ENCODE measurements around the gene ARHGAP31. TPM values are rescaled to one million over a fixed set of nuclear protein-coding genes. Genes with fewer than 3 reads are reported as not detected.
"Not testable (repeated sequence)": the region's sequence is repeated elsewhere in the genome, so short reads cannot be mapped to it uniquely, and the experiment has no call there.

The ARHGAP31 gene
- total RNA-seq, 4 donors from 2014 or later: 21.8 to 48.7 (median 22.9) TPM

DNA sequence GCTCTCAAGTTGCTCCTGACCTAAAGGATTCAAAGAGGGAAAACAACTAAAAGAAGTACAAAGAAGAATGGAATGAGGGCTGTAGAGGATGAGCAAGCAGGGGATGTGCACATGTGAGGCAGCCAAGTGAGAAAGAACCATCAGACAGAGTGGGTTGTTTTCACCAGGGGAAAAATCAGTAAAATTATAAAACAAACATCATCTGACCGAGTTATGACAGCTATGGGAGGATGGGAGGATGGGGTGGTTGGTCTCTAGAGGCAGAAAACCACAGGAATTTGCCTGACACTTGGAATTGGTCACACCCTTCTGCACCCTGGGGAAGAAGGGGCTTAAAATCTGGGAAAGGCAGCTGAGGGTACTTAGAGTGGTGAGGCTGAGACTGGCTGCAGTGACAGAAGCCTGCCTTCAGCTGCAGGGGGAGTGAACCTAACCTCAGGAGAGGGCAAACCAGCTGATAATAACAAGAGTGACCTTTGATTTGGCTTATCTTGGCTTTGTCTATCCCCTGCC is 10.1 kb downstream of the ARHGAP31 start:
- no peak for DNase-seq (ENCODE audit: low spot score in 2 of 2)
- TF ChIP-seq POLR2A (IDR thresholded peaks at IDR 0.05): no peak
- TF ChIP-seq, protein P1, sequence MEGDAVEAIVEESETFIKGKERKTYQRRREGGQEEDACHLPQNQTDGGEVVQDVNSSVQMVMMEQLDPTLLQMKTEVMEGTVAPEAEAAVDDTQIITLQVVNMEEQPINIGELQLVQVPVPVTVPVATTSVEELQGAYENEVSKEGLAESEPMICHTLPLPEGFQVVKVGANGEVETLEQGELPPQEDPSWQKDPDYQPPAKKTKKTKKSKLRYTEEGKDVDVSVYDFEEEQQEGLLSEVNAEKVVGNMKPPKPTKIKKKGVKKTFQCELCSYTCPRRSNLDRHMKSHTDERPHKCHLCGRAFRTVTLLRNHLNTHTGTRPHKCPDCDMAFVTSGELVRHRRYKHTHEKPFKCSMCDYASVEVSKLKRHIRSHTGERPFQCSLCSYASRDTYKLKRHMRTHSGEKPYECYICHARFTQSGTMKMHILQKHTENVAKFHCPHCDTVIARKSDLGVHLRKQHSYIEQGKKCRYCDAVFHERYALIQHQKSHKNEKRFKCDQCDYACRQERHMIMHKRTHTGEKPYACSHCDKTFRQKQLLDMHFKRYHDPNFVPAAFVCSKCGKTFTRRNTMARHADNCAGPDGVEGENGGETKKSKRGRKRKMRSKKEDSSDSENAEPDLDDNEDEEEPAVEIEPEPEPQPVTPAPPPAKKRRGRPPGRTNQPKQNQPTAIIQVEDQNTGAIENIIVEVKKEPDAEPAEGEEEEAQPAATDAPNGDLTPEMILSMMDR (IDR thresholded peaks at IDR 0.05): no peak
- H3K4me3 ChIP-seq (ENCODE audit: low read depth, poor library complexity, severe bottlenecking): no peak overlapping the region
- intact Hi-C loops (cut with DNase I; ENCODE audit: low total_unique reads): no loop called here
- WGBS, 2 donors: 47 to 57% methylated on average over 1 of the region's 1 CpG

DNA sequence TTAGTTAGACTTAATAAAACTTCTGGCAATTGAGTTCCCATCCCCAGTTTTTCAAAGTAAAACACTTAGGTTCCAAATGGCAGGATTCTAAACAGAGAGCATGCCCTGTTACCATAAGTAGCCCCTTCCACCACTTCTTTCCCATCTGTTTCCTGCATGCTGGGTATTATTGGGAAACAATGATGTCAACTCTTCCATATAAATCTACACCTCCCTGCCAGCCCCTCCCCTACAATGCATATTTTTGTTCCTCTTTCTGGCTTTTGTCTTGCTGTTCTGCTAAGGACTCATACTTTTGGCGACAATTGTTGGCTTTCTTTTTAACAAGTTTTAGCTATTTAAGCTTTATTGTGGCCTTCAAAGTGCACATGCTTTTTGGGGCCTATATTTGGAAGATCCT is 11.1 kb downstream of the ARHGAP31 start:
- WGBS, 2 donors: 51 to 70% methylated on average over 1 of the region's 1 CpG
- no peak for DNase-seq (ENCODE audit: low spot score in 2 of 2)
- no peak for TF ChIP-seq POLR2A (IDR thresholded peaks at IDR 0.05)
- TF ChIP-seq, protein P1 (IDR thresholded peaks at IDR 0.05): no peak
- intact Hi-C loops (cut with DNase I; ENCODE audit: low total_unique reads): no loop called here
- H3K4me3 ChIP-seq (ENCODE audit: low read depth, poor library complexity, severe bottlenecking): no peak overlapping the region

DNA sequence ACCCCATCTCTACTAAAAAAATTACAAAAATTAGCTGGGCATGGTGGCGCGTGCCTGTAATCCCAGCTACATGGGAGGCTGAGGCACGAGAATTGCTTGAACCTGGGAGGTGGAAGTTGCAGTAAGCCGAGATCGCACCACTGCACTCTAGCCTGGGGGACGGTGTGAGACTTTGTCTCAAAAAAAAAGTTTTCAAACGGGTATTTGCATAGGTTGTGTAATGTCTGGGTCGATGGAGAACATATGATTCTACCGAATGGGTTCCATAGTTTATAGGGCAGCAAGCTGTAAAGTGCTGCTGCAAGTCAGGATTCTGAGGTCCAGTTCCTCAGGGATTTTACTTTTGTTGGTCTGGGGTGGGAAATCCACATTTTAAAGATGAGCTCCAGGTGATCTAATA is 12.2 kb downstream of the ARHGAP31 start:
- H3K4me3 ChIP-seq (ENCODE audit: low read depth, poor library complexity, severe bottlenecking); DNase-seq (ENCODE audit: low spot score in 2 of 2); intact Hi-C loops (cut with DNase I; ENCODE audit: low total_unique reads): not testable (repeated sequence)
- 92 to 95% methylated on average over 9 of the region's 9 CpGs for WGBS, 2 donors

DNA sequence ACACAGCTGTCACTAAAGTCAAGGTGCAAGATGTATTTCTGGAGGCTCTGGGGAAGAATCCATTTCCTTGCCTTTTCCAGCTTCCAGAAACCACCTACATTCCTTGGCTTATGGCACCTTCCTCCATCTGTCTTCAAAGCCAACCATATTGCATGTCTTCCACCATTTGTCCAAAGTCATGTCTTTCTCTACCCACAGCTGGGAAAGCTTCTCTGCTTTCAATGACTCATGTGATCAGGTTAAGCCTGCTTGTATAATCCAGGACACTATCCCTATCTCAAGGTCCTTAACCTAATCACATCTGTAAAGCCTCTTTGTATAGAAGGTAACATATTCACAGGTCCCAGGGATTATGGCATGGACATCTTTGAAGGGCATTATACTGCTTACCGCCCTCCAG is 14.2 kb downstream of the ARHGAP31 start:
- 100% methylated on average over 1 of the region's 1 CpG for WGBS, 2 donors
- DNase-seq (ENCODE audit: low spot score in 2 of 2): no peak
- intact Hi-C loops (cut with DNase I; ENCODE audit: low total_unique reads): no loop called here
- no peak overlapping the region for H3K4me3 ChIP-seq (ENCODE audit: low read depth, poor library complexity, severe bottlenecking)
- TF ChIP-seq, protein P1 (IDR thresholded peaks at IDR 0.05): no peak
- no peak for TF ChIP-seq POLR2A (IDR thresholded peaks at IDR 0.05)

DNA sequence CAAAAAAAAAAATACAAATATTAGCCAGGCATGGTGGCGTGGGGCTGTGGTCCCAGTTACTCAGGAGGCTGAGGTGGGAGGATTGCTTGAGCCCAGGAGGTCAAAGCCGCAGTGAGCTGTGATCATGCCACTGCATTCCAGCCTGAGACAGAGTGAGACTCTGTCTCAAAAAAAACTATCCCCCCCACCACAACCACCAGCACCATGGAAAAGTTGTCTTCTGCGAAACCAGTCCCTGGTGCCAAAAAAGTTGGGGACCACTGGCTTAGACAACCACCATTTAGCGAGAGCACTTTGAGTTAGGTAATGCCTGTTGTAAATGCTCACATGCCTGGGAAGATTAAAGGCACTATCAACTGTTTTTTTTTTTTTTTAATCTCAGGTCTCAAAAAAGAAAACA is 15.4 kb downstream of the ARHGAP31 start:
- no peak for DNase-seq (ENCODE audit: low spot score in 2 of 2)
- no peak overlapping the region for H3K4me3 ChIP-seq (ENCODE audit: low read depth, poor library complexity, severe bottlenecking)
- no peak for TF ChIP-seq POLR2A (IDR thresholded peaks at IDR 0.05)
- TF ChIP-seq, protein P1 (IDR thresholded peaks at IDR 0.05): no peak
- intact Hi-C loops (cut with DNase I; ENCODE audit: low total_unique reads): no loop called here
- WGBS, 2 donors: 96 to 98% methylated on average over 4 of the region's 4 CpGs

DNA sequence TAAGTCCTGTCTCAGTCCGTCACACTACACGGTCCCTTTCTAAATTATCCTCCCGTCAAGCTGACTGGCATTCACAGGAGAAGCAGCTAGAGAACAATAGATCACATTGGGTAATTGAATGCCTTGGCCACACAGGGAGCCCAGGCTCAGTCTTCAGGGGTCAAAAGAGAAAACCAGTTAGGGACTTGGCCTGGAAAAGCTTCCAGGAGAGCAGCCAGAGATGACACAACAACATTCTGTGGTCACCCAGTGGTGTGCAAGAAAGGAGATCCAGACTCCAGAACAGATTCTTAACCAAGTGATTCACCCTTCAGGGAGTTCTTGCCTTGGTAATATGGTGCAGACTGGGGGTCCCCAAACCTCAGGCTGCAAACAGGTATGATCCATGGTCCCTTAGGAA is 15.9 kb downstream of the ARHGAP31 start:
- H3K4me3 ChIP-seq (ENCODE audit: low read depth, poor library complexity, severe bottlenecking): no peak overlapping the region
- no peak for DNase-seq (ENCODE audit: low spot score in 2 of 2)
- intact Hi-C loops (cut with DNase I; ENCODE audit: low total_unique reads): no loop called here
- TF ChIP-seq POLR2A (IDR thresholded peaks at IDR 0.05): no peak
- TF ChIP-seq, protein P1 (IDR thresholded peaks at IDR 0.05): no peak
- WGBS, 2 donors: 73 to 79% methylated on average over 3 of the region's 3 CpGs
